Activated T-helper 1 cell treated with anti-CD3 and anti-CD28 coated beads, Interleukin-12 subunit alpha, Interleukin-12 subunit beta, Interleukin-2, Interleukin-4 antibody, amounts not matched to agents 30 ng/mL and 10 ng/mL and 1 ng/mL, durations not matched to agents 14 hours and 24 hours and 36 hours (primary cell): ENCODE data around the gene OLA1. TPM values are rescaled to one million over a fixed set of nuclear protein-coding genes. Genes with fewer than 3 reads are reported as not detected.
"Not testable (repeated sequence)": the region's sequence is repeated elsewhere in the genome, so short reads cannot be mapped to it uniquely, and the experiment has no call there.

Experiments used
- DNase-seq: peaks from one replicate; pipeline ENCODE4 v3.0.0; 2021; ENCODE audit warnings: low spot score
- H3K27ac Mint-ChIP-seq: one replicate; pipeline ENCODE4 v1.8.0; 2021; ENCODE audit warnings: mild to moderate bottlenecking, mixed read lengths
- H3K27me3 Mint-ChIP-seq: one replicate; pipeline ENCODE4 v1.8.0; 2022; ENCODE audit warnings: mild to moderate bottlenecking, moderate library complexity, mixed read lengths; ENCODE audit not compliant: insufficient read depth
- H3K36me3 Mint-ChIP-seq: one replicate; pipeline ENCODE4 v1.8.0; 2021; ENCODE audit warnings: low read depth, mixed read lengths
- H3K4me1 Mint-ChIP-seq: one replicate; pipeline ENCODE4 v1.8.0; 2021; ENCODE audit warnings: low read depth, mixed read lengths
- H3K4me3 Mint-ChIP-seq: one replicate; pipeline ENCODE4 v1.8.0; 2021; ENCODE audit warnings: mild to moderate bottlenecking, moderate library complexity, mixed read lengths
- H3K9me3 Mint-ChIP-seq: one replicate; pipeline ENCODE4 v1.8.0; 2021; ENCODE audit warnings: mixed read lengths
- intact Hi-C: fragments of 100-400 bp; cut with micrococcal nuclease; formaldehyde crosslinking; loops from one replicate; pipeline ENCODE4 v1.15.1; 2024
- total RNA-seq: library from RNA; stranded (reverse); gene quantifications from 2 replicates; pipeline ENCODE4 v1.2.3, GENCODE V29; 2022

Gene OLA1
- total RNA-seq, 1 donor from 2014 or later: 132 TPM

DNA sequence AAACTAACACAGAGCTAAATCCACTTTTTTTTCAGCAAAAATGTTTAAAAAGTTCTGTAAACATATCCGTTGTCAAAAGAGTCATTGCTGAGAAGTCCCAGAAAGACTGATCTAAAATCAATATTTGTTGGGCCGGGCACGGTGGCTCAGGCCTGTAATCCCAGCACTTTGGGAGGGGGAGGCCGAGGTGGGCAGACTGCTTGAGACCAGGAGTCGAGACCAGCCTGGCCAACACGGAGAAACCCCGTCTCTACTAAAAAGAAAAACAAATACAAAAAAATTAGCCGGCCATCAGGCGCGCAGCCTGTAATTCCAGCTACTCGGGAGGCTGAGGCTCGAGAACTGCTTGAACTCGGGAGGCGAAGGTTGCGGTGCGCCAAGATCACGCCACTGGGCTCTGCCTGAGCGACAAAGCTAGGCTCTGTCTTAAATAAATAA lies 1.4 kb downstream of the OLA1 start:
- no peak for DNase-seq
- Mint-ChIP-seq H3K4me1 (peaks cover 35% of the 10 kb centered on the region), H3K27ac (no peak overlapping the region), H3K4me3 (peak overlapping the region; percentile 53), H3K36me3 (peaks cover 32% of the 10 kb centered on the region), H3K9me3 (no peaks in the 10 kb centered on the region), H3K27me3 (no peaks in the 10 kb centered on the region)
- intact Hi-C loops: loop anchor here (5.0 kb wide), 2 partner anchors 1115 to 1755 kb away; partner anchors contain the start of gene LNPK

DNA sequence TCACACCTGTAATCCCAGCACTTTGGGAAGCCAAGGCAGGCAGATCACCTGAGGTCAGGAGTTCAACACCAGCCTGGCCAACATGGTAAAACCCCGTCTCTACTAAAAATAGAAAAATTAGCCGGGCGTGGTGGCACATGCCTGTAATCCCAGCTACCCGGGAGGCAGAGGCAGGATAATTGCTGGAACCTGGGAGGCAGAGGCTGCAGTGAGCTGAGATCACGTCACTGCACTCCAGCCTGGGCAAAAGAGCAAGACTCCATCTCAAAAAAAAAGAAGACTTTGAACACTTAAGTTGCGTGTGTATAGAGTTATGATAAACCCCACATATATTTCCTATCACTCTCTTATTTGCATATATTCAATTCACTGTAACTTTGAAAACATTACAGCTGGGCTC lies 2.7 kb downstream of the OLA1 start:
- Mint-ChIP-seq H3K36me3 (peaks cover 32% of the 10 kb centered on the region), H3K4me1 (peaks cover 35% of the 10 kb centered on the region)
- not testable (repeated sequence) for DNase-seq, H3K9me3 Mint-ChIP-seq, H3K27ac Mint-ChIP-seq, H3K27me3 Mint-ChIP-seq, H3K4me3 Mint-ChIP-seq
- intact Hi-C loops: loop anchor here (5.0 kb wide), 2 partner anchors 1113 to 1757 kb away; partner anchors contain the start of gene LNPK

DNA sequence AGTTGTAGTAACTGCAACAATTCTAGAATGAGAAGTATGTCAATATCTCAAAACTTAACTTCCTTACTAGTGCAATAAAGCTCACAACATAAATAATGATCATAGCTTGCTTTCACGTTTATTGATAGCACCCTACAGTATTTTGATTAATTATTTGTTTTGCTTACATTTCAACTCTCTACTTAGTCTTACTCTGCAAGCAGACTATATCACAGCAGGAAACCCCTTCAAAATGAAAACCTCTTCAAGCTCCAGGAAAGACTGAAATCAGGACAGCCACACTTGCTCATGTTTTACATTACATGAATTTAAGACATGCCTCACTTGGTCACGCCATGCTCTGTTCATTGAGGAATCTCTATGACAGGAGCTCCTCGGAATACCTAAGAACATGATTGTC lies 3.3 kb downstream of the OLA1 start:
- Mint-ChIP-seq H3K9me3 (no peaks in the 10 kb centered on the region), H3K4me3 (no peak overlapping the region), H3K36me3 (peaks cover 32% of the 10 kb centered on the region), H3K27me3 (no peaks in the 10 kb centered on the region), H3K27ac (no peak overlapping the region), H3K4me1 (peaks cover 35% of the 10 kb centered on the region)
- DNase-seq: no peak
- intact Hi-C loops: loop anchor here (5.0 kb wide), 2 partner anchors 1113 to 1757 kb away; partner anchors contain the start of gene LNPK

DNA sequence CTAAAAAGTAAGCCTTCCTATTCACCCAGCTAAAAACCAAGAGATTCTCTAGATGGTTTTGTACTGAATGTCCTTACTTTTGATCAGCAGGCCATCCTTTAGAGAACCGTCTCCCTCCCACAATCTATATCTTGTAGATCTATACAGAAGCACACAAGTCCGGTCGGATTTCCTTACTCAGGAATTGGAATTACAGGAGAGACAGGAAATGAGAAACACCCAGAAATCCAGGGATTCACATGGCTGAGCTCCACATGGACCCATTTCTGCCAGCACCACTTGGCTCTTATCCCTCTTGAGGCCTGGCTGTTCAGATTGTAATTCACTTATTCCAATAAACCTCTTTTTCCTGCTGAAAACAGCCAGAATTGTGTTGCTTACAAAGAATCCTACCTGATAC lies 4.5 kb downstream of the OLA1 start:
- H3K27ac Mint-ChIP-seq: no peak overlapping the region
- DNase-seq: no peak
- no peaks in the 10 kb centered on the region for H3K27me3 Mint-ChIP-seq
- no peaks in the 10 kb centered on the region for H3K9me3 Mint-ChIP-seq
- H3K36me3 Mint-ChIP-seq: peaks cover 33% of the 10 kb centered on the region
- H3K4me3 Mint-ChIP-seq: no peak overlapping the region
- peaks cover 31% of the 10 kb centered on the region for H3K4me1 Mint-ChIP-seq
- intact Hi-C loops: no loop called here

DNA sequence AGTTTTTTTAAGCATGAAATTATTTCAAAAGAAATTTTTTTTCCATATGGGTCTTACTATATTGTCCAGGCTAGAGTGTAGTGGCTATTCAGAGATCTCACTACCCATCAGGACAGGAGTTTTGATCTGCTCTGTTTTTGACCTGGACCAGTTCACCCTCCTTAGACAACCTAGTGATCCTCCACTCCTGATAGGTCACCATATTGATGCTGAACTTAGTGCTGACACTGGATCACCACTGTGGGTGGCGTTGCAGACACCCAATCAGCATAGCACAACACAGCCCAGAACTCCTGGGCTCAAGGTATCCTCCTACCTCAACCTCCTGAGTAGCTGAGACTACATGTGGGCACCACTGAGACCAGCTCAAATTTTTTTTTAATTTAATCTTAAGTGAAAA lies 8.2 kb downstream of the OLA1 start:
- Mint-ChIP-seq H3K4me1 (peaks cover 25% of the 10 kb centered on the region), H3K36me3 (peaks cover 22% of the 10 kb centered on the region)
- no peak for DNase-seq

DNA sequence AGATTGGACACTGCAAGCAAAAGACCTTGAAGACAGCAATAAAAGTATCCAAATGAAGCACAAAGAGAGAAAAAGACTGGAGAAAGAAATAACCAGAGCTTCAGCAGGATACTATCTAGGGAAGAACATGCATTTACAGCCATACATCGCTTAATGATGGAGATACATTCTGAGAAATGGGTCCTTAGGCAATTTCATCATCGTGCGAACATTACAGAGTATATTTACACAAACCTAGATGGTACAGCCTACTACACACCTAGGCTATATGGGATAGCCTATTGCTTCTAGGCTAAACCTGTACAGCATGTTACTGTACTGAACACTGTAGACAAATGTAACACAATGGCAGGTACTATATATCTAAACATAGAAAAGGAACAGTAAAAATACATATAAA lies 11.9 kb downstream of the OLA1 start:
- intact Hi-C loops: no loop called here
- no peak for DNase-seq
- Mint-ChIP-seq H3K36me3 (peaks cover 8% of the 10 kb centered on the region), H3K27me3 (no peaks in the 10 kb centered on the region), H3K27ac (no peak overlapping the region), H3K9me3 (no peaks in the 10 kb centered on the region), H3K4me1 (peaks cover 12% of the 10 kb centered on the region), H3K4me3 (no peak overlapping the region)

More for the DNA sequence above, 8.2 kb downstream of the OLA1 start:
- Mint-ChIP-seq H3K27me3 (no peaks in the 10 kb centered on the region), H3K27ac (no peak overlapping the region), H3K4me3 (no peak overlapping the region), H3K9me3 (no peaks in the 10 kb centered on the region)
- intact Hi-C loops: no loop called here

DNA sequence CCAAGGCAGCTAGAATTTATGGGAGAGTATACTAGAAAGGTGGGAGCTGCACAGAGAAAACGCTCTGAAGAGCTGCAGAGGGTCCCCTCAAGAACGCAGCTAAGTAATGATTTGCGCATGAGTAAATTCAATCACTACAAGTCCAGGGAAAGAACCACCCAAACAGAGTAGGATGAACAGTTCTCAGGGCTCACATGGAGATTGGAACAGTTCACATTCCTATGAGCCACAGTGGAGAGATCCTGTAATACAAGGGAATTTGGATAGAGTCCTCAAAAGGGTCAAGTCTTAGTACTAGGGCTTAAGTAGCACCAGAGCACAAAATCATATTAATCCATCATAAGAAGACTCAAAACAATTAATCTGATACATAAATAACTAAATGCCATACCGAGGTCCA lies 12.7 kb downstream of the OLA1 start:
- Mint-ChIP-seq H3K4me3 (no peak overlapping the region), H3K36me3 (peaks cover 5% of the 10 kb centered on the region), H3K4me1 (peaks cover 12% of the 10 kb centered on the region), H3K9me3 (no peaks in the 10 kb centered on the region), H3K27me3 (no peaks in the 10 kb centered on the region), H3K27ac (no peak overlapping the region)
- DNase-seq: no peak
- intact Hi-C loops: no loop called here

DNA sequence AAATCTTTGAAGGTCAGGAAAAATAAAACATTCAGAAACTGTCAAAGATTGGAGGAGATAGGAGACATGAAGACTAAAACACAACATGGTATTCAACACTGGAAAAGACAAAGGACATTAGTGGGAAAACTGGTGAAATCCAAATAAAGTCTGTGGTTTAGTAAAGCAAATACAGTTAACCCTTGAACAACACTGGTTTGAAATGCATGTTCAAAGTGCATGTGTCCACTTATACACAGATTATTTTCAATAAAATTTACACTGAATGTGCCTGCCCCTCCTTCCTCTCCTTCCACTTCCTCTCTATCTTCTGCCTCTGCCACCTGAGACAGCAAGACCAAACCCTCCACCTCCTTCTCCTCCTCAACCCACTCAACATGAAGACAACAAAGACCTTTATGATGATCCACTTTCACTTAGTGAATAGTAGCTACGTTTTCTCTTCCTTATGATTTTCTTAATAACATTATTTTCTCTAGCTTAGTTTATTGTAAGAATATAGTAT lies 14.5 kb downstream of the OLA1 start:
- no peak overlapping the region for H3K4me3 Mint-ChIP-seq
- peaks cover 11% of the 10 kb centered on the region for H3K36me3 Mint-ChIP-seq
- H3K27me3 Mint-ChIP-seq: no peaks in the 10 kb centered on the region
- no peaks in the 10 kb centered on the region for H3K9me3 Mint-ChIP-seq
- intact Hi-C loops: no loop called here
- no peak for DNase-seq
- H3K27ac Mint-ChIP-seq: peak overlapping the region; percentile 14
- H3K4me1 Mint-ChIP-seq: peaks cover 12% of the 10 kb centered on the region

DNA sequence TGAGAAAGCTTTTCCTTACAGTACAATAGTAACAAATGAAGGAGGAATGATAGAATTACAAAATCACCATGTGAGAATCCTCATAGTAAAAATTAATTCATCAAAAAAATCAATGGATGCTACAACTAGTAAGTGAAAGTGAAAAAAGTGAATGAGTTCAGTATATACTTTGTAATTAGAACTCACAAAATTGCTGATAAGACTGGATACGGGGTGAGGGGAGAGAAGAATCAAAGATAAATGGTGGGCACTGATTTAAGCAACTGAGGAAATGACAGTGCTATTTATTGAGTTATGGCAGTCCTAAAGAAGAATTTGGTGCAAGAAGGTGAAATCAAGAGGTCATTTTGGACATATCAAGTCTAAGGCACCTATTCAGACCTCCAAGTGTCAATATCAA lies 20.6 kb downstream of the OLA1 start:
- DNase-seq: no peak
- Mint-ChIP-seq H3K4me1 (no peaks in the 10 kb centered on the region), H3K27me3 (no peaks in the 10 kb centered on the region), H3K36me3 (peaks cover 25% of the 10 kb centered on the region), H3K9me3 (no peaks in the 10 kb centered on the region), H3K27ac (no peak overlapping the region), H3K4me3 (no peak overlapping the region)
- intact Hi-C loops: no loop called here

DNA sequence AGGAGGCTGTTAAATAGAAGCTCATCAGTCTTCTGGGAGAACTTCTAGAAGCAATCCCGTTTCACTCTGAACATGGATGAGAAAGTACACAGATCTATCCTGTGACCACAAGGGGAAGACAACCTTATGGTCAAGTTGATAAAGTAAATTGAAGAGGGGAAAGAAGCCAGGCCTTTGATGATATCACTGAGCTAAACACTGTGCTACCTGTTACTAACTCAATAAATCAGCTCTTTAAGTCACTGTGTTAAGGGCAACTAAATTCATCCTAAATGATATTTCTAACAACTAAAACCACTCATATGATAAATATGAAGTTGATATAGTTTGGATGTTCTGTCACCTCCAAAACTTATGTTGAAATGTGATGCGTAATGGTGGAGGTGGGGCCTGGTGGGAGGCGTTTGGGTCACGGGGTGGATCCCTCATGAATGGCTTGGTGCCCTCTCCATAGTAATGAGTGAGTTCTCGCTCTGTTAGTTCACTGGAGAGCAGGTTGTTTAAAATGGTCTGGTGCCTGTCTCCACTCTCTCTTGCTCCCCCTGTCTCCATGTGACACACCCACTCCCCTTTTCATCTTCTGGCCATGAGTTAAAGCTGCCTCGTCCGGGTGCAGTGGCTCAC lies 23.6 kb downstream of the OLA1 start:
- intact Hi-C loops: no loop called here
- DNase-seq: no peak
- Mint-ChIP-seq H3K9me3 (no peaks in the 10 kb centered on the region), H3K27ac (no peak overlapping the region), H3K27me3 (no peaks in the 10 kb centered on the region), H3K4me1 (no peaks in the 10 kb centered on the region), H3K36me3 (peaks cover 29% of the 10 kb centered on the region), H3K4me3 (no peak overlapping the region)

DNA sequence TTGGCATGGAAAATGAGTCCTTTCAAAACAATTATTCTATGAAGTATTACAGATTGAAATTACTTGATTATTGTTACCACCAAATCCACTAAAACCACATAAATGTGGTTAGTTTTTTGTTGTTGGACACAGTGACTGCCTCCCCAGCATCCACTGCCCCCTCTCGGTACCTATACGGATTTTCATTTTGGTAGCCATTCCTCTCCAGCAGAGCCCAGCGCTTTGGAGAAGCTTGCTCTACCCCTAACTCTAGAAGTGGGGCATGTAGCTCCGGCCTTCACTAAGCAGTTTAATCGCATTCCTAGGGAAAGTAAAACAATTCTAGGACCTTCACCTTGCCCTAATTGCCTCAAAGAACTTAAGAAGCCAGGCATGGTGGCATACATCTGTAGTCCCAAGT lies 24.2 kb downstream of the OLA1 start:
- DNase-seq: no peak
- Mint-ChIP-seq H3K27me3 (no peaks in the 10 kb centered on the region), H3K27ac (no peak overlapping the region), H3K36me3 (peaks cover 23% of the 10 kb centered on the region), H3K4me3 (no peak overlapping the region), H3K4me1 (no peaks in the 10 kb centered on the region), H3K9me3 (no peaks in the 10 kb centered on the region)
- intact Hi-C loops: no loop called here

DNA sequence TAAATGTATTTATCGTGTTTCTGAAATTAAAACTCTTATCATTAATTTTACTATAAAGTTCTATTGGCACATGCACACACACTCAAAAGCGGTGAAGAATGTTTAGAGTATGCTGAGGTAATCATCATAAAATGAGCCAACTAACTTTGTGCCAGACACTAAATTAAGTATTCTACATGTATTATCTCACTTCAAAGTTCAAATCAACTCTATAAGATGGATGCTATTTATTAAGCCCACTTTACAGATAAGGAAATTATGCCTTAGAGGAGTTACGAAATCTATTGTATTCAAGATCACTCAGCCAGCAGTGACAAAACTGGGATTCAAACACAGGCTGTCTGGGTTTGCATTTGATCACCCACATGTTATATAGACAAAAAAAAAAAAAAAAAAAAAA lies 24.9 kb downstream of the OLA1 start:
- Mint-ChIP-seq H3K27ac (no peak overlapping the region), H3K9me3 (no peaks in the 10 kb centered on the region), H3K27me3 (no peaks in the 10 kb centered on the region), H3K4me1 (no peaks in the 10 kb centered on the region), H3K36me3 (peaks cover 19% of the 10 kb centered on the region), H3K4me3 (no peak overlapping the region)
- no peak for DNase-seq
- intact Hi-C loops: no loop called here

DNA sequence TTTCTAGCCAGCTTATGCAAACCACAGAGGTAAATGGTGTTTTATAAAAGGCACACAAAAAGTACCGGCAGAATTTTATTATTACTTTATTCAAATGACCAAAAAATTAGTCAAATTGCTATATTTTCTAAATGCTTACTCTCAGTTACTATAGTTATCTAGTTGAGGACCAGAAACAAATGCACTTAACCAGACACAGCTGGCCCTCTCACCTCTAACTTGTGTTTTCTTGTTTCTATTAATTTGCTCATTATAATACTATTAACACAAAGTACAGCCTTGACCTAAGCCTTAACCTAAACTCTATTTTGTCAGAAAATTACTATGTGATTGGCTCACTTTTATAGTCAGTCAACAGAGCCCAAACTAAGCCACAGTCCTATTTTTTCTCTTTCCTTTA lies 26.2 kb downstream of the OLA1 start:
- Mint-ChIP-seq H3K27ac (no peak overlapping the region), H3K9me3 (no peaks in the 10 kb centered on the region), H3K36me3 (peaks cover 14% of the 10 kb centered on the region), H3K4me1 (no peaks in the 10 kb centered on the region), H3K27me3 (no peaks in the 10 kb centered on the region), H3K4me3 (no peak overlapping the region)
- intact Hi-C loops: no loop called here
- no peak for DNase-seq

DNA sequence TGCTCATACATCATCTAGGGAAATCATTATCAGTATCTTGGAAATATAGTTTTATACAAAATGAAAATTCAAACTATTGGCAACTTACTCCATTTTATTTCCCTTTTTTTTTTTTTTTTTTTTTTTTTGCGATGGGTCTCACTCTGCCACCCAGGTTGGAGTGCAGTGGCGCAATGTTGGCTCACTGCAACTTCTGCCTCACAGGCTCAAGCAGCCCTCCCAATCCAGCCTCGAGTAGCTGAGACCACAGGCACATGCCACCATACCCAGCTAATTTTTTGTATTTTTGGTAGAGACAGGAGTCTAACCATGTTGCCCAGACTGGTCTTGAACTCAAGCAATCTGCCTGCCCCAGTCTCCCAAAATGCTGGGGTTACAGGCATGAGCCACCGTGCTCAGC lies 29.0 kb downstream of the OLA1 start:
- Mint-ChIP-seq H3K27ac (no peak overlapping the region), H3K9me3 (no peaks in the 10 kb centered on the region), H3K27me3 (no peaks in the 10 kb centered on the region), H3K4me3 (no peak overlapping the region), H3K36me3 (peaks cover 5% of the 10 kb centered on the region), H3K4me1 (no peaks in the 10 kb centered on the region)
- intact Hi-C loops: no loop called here
- DNase-seq: no peak
